GM23338 (cell line): ENCODE data around the gene PAFAH2. TPM values are rescaled to one million over a fixed set of nuclear protein-coding genes. Genes with fewer than 3 reads are reported as not detected.

ENCODE experiments used
- ATAC-seq: fragments of 200-7000 bp; cut with Tn5 transposase; 3 replicates; pipeline ENCODE4 v1.9.1; 2020
- DNase-seq: peaks from one replicate; pipeline ENCODE4 v3.0.0-alpha.2; 2015; ENCODE audit warnings: low spot score
- H2AFZ ChIP-seq: fragments of 200-600 bp; sonication (generic); 2 replicates; pipeline ENCODE4 v1.8.0; 2016; ENCODE audit warnings: antibody characterized with exemption, mild to moderate bottlenecking, moderate library complexity
- H3F3A ChIP-seq: fragments of 200-600 bp; sonication (generic); replicated peaks from 2 replicates; pipeline ENCODE4 v1.8.0; 2017; ENCODE audit warnings: antibody characterized with exemption, mixed run types, low read depth
- H3K27ac ChIP-seq: fragments of 200-600 bp; sonication (generic); 2 replicates; pipeline ENCODE4 v1.6.1; 2016; ENCODE audit warnings: low read depth
- H3K27me3 ChIP-seq: fragments of 200-600 bp; sonication (generic); 2 replicates; pipeline ENCODE4 v1.8.0; 2016; ENCODE audit warnings: mild to moderate bottlenecking, mixed run types, moderate library complexity; ENCODE audit not compliant: insufficient read depth
- H3K36me3 ChIP-seq: fragments of 200-600 bp; sonication (generic); 2 replicates; pipeline ENCODE4 v1.8.0; 2016; ENCODE audit warnings: mild to moderate bottlenecking; ENCODE audit not compliant: insufficient read depth
- H3K4me1 ChIP-seq: fragments of 200-600 bp; sonication (generic); 2 replicates; pipeline ENCODE4 v1.8.0; 2016; ENCODE audit warnings: mild to moderate bottlenecking, moderate library complexity; ENCODE audit not compliant: insufficient read depth
- H3K4me2 ChIP-seq: fragments of 200-600 bp; sonication (generic); 2 replicates; pipeline ENCODE4 v1.7.1; 2017; ENCODE audit warnings: mixed run types
- H3K4me3 ChIP-seq: fragments of 200-600 bp; sonication (generic); 2 replicates; pipeline ENCODE4 v1.6.1; 2016; ENCODE audit warnings: mixed run types
- H3K79me2 ChIP-seq: fragments of 200-600 bp; sonication (generic); replicated peaks from 2 replicates; pipeline ENCODE4 v1.8.0; 2017; ENCODE audit warnings: mild to moderate bottlenecking; ENCODE audit not compliant: insufficient read depth
- H3K9me2 ChIP-seq: fragments of 200-600 bp; sonication (generic); 2 replicates; pipeline ENCODE4 v1.8.0; 2017; ENCODE audit not compliant: insufficient read depth
- H4K20me1 ChIP-seq: fragments of 200-600 bp; sonication (generic); replicated peaks from 2 replicates; pipeline ENCODE4 v1.8.0; 2017; ENCODE audit warnings: mild to moderate bottlenecking; ENCODE audit not compliant: insufficient read depth
- H3K27ac Mint-ChIP-seq: 2 replicates; pipeline ENCODE4 v1.8.0; 2020; ENCODE audit warnings: inconsistent platforms, mild to moderate bottlenecking, moderate library complexity, mixed read lengths
- H3K27me3 Mint-ChIP-seq: 3 replicates; pipeline ENCODE4 v1.8.0; 2022; ENCODE audit warnings: low read depth, mild to moderate bottlenecking, moderate library complexity, mixed read lengths, inconsistent platforms; ENCODE audit not compliant: insufficient read depth, poor library complexity
- H3K36me3 Mint-ChIP-seq: 3 replicates; pipeline ENCODE4 v1.8.0; 2021; ENCODE audit warnings: low read depth, mild to moderate bottlenecking, inconsistent platforms, moderate library complexity, mixed read lengths
- H3K4me1 Mint-ChIP-seq: 3 replicates; pipeline ENCODE4 v1.8.0; 2020; ENCODE audit warnings: mild to moderate bottlenecking, inconsistent platforms, mixed read lengths
- H3K4me3 Mint-ChIP-seq: 3 replicates; pipeline ENCODE4 v1.8.0; 2021; ENCODE audit warnings: moderate library complexity, mild to moderate bottlenecking, inconsistent platforms, mixed read lengths
- H3K9me3 Mint-ChIP-seq: 3 replicates; pipeline ENCODE4 v1.8.0; 2020; ENCODE audit warnings: moderate library complexity, mild to moderate bottlenecking, inconsistent platforms, mixed read lengths
- CREB1 ChIP-seq: fragments of 250-450 bp; sonication (Bioruptor Pico); IDR thresholded peaks from 2 replicates; pipeline ENCODE4 v1.5.0; 2020; ENCODE audit warnings: low read depth, mild to moderate bottlenecking, moderate library complexity
- EZH2 ChIP-seq: fragments of 200-600 bp; sonication (generic); IDR thresholded peaks from one replicate; pipeline ENCODE4 v1.8.0; 2017; ENCODE audit warnings: antibody characterized with exemption, mild to moderate bottlenecking, low read depth; ENCODE audit not compliant: unreplicated experiment
- EZH2phosphoT487 ChIP-seq: fragments of 200-600 bp; sonication (generic); IDR thresholded peaks from one replicate; pipeline ENCODE4 v1.8.1; 2018; ENCODE audit warnings: antibody characterized with exemption; ENCODE audit not compliant: unreplicated experiment
- JUNB ChIP-seq: IDR thresholded peaks from one replicate; pipeline ENCODE4 v1.6.1; 2016; ENCODE audit warnings: antibody characterized with exemption; ENCODE audit not compliant: unreplicated experiment
- NANOG ChIP-seq: IDR thresholded peaks from 2 replicates; pipeline ENCODE4 v1.6.1; 2016; ENCODE audit warnings: antibody characterized with exemption, borderline replicate concordance
- POLR2AphosphoS5 ChIP-seq: IDR thresholded peaks from 2 replicates; pipeline ENCODE4 v1.6.1; 2016; ENCODE audit warnings: antibody characterized with exemption, low read depth
- STAT1 ChIP-seq: IDR thresholded peaks from one replicate; pipeline ENCODE4 v1.6.1; 2016; ENCODE audit warnings: antibody characterized with exemption; ENCODE audit not compliant: unreplicated experiment
- ZNF114 ChIP-seq: fragments of 250-450 bp; sonication (Bioruptor Pico); IDR thresholded peaks from 2 replicates; pipeline ENCODE4 v1.5.0; 2020; ENCODE audit warnings: mild to moderate bottlenecking, moderate library complexity
- ZNF331 ChIP-seq: fragments of 250-450 bp; sonication (Bioruptor Pico); IDR thresholded peaks from 2 replicates; pipeline ENCODE4 v1.5.0; 2020; ENCODE audit warnings: low read depth, mild to moderate bottlenecking, moderate library complexity
- polyA plus RNA-seq: library from polyadenylated mRNA; unstranded; fragments of >200 nt; fragmentation: Nextera tagmentation; extraction: Ambion mirVana; gene quantifications from 2 replicates; pipeline ENCODE4 v1.2.1, GENCODE V29; 2016
- total RNA-seq: library from RNA; depleted of rRNA; stranded (reverse); fragments of >200 nt; shearing (Covaris generic); gene quantifications from 2 replicates; pipeline ENCODE4 v1.2.3, GENCODE V29; 2014
- TF ChIP-seq, protein P1 (sequence below): IDR thresholded peaks from 2 replicates; pipeline ENCODE4 v1.6.1; 2016; ENCODE audit warnings: antibody characterized with exemption
- TF ChIP-seq, protein P2 (sequence below): fragments of 250-450 bp; sonication (Bioruptor Pico); IDR thresholded peaks from 2 replicates; pipeline ENCODE4 v1.5.0; 2020; ENCODE audit warnings: mild to moderate bottlenecking, moderate library complexity
- TF ChIP-seq, protein P3 (sequence below), 2 experiments: fragments of 200-600 bp in 1 of 2; sonication (generic) in 1 of 2; conservative IDR thresholded peaks; 2 replicates each; pipeline versions ENCODE4 v1.5.1 to v1.6.1; 2016 to 2017; ENCODE audit warnings: antibody characterized with exemption in 2 of 2, low read depth in 2 of 2, mild to moderate bottlenecking in 2 of 2, moderate library complexity in 1 of 2
- TF ChIP-seq, protein P4 (sequence below): IDR thresholded peaks from one replicate; pipeline ENCODE4 v1.6.1; 2018; ENCODE audit warnings: antibody characterized with exemption; ENCODE audit not compliant: unreplicated experiment

Gene PAFAH2
- total and polyA plus RNA-seq, 2 experiments from 2014 or later, result 5.7 to 10.3 TPM

DNA sequence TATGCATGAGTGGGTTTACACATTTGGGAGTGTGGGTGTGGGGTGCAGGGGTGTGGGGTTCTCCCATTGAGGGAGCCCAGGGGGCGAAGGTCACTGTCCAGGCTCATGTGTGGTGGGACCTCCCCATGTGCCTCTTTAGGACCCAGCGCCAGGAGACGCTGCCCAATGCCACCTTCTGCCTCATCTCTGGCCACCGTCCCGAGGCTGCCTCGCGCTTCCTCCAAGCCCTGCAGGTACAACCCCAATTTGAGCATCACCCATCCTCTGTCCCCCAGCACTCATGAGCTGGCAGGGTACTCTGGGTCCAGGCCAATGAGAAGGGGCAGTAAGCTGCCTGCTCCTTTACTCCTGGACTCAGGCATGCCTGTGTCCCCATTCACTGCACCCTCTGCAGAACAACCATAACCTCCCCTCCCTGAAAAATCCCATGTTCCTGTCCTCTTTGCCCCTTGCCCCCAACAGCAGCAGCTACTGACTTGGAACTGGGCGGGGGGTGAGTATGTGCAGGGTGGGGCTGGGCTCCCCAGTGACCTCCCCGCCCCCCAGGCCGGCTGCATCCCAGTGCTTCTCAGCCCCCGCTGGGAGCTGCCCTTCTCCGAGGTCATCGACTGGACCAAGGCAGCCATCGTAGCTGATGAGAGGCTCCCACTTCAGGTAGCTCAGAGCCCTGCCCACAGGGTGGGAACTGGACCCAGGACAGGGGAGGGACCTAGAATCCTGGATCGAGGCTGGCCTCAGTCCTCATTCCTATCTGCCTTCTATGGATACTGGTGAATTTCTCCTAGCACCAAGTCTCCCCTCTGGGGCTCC, 31.4 kb upstream of the PAFAH2 start:
- 0 out of 3 replicates have a peak, but pooled peaks cover 1% of the 10 kb centered on the region for H3K4me1 Mint-ChIP-seq
- Histone ChIP-seq H3K79me2 (no peaks in the 10 kb centered on the region), H3K4me1 (no peaks in the 10 kb centered on the region; the same call in 1 of the 2 replicates), H3K4me2 (no peak overlapping the region), H4K20me1 (no peaks in the 10 kb centered on the region), H3K27me3 (peaks cover 10% of the 10 kb centered on the region), H3K27ac (no peak overlapping the region), H3K36me3 (no peaks in the 10 kb centered on the region), H3K4me3 (no peak overlapping the region), H3K9me2 (no peaks in the 10 kb centered on the region), H3F3A (no peaks in the 10 kb centered on the region), H2AFZ (no peak overlapping the region)
- no peak overlapping the region for H3K27ac Mint-ChIP-seq
- H3K36me3 Mint-ChIP-seq, result no peaks in the 10 kb centered on the region
- no peaks in the 10 kb centered on the region for H3K9me3 Mint-ChIP-seq
- H3K27me3 Mint-ChIP-seq, result peaks cover 17% of the 10 kb centered on the region
- TF ChIP-seq CREB1 (CRISPR knock-in tag) (no peak), STAT1 (no peak), EZH2phosphoT487 (no peak), EZH2 (no peak), ZNF331 (CRISPR knock-in tag) (no peak), JUNB (no peak), ZNF114 (CRISPR knock-in tag) (no peak), NANOG (no peak), POLR2AphosphoS5 (no peak)
- TF ChIP-seq, protein P1, sequence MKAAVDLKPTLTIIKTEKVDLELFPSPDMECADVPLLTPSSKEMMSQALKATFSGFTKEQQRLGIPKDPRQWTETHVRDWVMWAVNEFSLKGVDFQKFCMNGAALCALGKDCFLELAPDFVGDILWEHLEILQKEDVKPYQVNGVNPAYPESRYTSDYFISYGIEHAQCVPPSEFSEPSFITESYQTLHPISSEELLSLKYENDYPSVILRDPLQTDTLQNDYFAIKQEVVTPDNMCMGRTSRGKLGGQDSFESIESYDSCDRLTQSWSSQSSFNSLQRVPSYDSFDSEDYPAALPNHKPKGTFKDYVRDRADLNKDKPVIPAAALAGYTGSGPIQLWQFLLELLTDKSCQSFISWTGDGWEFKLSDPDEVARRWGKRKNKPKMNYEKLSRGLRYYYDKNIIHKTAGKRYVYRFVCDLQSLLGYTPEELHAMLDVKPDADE, result no peak
- TF ChIP-seq, protein P2, sequence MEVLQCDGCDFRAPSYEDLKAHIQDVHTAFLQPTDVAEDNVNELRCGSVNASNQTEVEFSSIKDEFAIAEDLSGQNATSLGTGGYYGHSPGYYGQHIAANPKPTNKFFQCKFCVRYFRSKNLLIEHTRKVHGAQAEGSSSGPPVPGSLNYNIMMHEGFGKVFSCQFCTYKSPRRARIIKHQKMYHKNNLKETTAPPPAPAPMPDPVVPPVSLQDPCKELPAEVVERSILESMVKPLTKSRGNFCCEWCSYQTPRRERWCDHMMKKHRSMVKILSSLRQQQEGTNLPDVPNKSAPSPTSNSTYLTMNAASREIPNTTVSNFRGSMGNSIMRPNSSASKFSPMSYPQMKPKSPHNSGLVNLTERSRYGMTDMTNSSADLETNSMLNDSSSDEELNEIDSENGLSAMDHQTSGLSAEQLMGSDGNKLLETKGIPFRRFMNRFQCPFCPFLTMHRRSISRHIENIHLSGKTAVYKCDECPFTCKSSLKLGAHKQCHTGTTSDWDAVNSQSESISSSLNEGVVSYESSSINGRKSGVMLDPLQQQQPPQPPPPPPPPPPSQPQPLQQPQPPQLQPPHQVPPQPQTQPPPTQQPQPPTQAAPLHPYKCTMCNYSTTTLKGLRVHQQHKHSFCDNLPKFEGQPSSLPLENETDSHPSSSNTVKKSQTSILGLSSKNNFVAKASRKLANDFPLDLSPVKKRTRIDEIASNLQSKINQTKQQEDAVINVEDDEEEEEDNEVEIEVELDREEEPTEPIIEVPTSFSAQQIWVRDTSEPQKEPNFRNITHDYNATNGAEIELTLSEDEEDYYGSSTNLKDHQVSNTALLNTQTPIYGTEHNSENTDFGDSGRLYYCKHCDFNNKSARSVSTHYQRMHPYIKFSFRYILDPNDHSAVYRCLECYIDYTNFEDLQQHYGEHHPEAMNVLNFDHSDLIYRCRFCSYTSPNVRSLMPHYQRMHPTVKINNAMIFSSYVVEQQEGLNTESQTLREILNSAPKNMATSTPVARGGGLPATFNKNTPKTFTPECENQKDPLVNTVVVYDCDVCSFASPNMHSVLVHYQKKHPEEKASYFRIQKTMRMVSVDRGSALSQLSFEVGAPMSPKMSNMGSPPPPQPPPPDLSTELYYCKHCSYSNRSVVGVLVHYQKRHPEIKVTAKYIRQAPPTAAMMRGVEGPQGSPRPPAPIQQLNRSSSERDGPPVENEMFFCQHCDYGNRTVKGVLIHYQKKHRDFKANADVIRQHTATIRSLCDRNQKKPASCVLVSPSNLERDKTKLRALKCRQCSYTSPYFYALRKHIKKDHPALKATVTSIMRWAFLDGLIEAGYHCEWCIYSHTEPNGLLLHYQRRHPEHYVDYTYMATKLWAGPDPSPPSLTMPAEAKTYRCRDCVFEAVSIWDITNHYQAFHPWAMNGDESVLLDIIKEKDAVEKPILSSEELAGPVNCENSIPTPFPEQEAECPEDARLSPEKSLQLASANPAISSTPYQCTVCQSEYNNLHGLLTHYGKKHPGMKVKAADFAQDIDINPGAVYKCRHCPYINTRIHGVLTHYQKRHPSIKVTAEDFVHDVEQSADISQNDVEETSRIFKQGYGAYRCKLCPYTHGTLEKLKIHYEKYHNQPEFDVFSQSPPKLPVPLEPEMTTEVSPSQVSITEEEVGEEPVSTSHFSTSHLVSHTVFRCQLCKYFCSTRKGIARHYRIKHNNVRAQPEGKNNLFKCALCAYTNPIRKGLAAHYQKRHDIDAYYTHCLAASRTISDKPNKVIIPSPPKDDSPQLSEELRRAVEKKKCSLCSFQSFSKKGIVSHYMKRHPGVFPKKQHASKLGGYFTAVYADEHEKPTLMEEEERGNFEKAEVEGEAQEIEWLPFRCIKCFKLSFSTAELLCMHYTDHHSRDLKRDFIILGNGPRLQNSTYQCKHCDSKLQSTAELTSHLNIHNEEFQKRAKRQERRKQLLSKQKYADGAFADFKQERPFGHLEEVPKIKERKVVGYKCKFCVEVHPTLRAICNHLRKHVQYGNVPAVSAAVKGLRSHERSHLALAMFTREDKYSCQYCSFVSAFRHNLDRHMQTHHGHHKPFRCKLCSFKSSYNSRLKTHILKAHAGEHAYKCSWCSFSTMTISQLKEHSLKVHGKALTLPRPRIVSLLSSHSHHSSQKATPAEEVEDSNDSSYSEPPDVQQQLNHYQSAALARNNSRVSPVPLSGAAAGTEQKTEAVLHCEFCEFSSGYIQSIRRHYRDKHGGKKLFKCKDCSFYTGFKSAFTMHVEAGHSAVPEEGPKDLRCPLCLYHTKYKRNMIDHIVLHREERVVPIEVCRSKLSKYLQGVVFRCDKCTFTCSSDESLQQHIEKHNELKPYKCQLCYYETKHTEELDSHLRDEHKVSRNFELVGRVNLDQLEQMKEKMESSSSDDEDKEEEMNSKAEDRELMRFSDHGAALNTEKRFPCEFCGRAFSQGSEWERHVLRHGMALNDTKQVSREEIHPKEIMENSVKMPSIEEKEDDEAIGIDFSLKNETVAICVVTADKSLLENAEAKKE (CRISPR knock-in tag), result no peak
- TF ChIP-seq, protein P3, sequence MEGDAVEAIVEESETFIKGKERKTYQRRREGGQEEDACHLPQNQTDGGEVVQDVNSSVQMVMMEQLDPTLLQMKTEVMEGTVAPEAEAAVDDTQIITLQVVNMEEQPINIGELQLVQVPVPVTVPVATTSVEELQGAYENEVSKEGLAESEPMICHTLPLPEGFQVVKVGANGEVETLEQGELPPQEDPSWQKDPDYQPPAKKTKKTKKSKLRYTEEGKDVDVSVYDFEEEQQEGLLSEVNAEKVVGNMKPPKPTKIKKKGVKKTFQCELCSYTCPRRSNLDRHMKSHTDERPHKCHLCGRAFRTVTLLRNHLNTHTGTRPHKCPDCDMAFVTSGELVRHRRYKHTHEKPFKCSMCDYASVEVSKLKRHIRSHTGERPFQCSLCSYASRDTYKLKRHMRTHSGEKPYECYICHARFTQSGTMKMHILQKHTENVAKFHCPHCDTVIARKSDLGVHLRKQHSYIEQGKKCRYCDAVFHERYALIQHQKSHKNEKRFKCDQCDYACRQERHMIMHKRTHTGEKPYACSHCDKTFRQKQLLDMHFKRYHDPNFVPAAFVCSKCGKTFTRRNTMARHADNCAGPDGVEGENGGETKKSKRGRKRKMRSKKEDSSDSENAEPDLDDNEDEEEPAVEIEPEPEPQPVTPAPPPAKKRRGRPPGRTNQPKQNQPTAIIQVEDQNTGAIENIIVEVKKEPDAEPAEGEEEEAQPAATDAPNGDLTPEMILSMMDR (conservative IDR thresholded peaks at IDR 0.05; ENCODE audit: low read depth in 2 of 2), result no peak
- TF ChIP-seq, protein P4, sequence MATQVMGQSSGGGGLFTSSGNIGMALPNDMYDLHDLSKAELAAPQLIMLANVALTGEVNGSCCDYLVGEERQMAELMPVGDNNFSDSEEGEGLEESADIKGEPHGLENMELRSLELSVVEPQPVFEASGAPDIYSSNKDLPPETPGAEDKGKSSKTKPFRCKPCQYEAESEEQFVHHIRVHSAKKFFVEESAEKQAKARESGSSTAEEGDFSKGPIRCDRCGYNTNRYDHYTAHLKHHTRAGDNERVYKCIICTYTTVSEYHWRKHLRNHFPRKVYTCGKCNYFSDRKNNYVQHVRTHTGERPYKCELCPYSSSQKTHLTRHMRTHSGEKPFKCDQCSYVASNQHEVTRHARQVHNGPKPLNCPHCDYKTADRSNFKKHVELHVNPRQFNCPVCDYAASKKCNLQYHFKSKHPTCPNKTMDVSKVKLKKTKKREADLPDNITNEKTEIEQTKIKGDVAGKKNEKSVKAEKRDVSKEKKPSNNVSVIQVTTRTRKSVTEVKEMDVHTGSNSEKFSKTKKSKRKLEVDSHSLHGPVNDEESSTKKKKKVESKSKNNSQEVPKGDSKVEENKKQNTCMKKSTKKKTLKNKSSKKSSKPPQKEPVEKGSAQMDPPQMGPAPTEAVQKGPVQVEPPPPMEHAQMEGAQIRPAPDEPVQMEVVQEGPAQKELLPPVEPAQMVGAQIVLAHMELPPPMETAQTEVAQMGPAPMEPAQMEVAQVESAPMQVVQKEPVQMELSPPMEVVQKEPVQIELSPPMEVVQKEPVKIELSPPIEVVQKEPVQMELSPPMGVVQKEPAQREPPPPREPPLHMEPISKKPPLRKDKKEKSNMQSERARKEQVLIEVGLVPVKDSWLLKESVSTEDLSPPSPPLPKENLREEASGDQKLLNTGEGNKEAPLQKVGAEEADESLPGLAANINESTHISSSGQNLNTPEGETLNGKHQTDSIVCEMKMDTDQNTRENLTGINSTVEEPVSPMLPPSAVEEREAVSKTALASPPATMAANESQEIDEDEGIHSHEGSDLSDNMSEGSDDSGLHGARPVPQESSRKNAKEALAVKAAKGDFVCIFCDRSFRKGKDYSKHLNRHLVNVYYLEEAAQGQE, result no peak
- DNase-seq (no peak), ATAC-seq (peak; percentile 17; the same call in 2 of the 3 replicates)
- H3K4me3 Mint-ChIP-seq, result no peak overlapping the region
